GM12875 (cell line): ENCODE data around the gene SLC22A5.

Experiments used
- H3K4me3 ChIP-seq: one replicate; pipeline ENCODE4 v1.5.1; 2011; ENCODE audit warnings: low read depth, low read length, control low read depth
- CTCF ChIP-seq: IDR thresholded peaks from 2 replicates; pipeline ENCODE4 v1.5.1; 2011; ENCODE audit warnings: low read depth, mild to moderate bottlenecking, control low read depth, inconsistent platforms, low read length, moderate library complexity, borderline replicate concordance; ENCODE audit not compliant: insufficient read depth

SLC22A5 gene

GRCh38 chr5:132334812-132335211, 34.7 kb upstream of the SLC22A5 start:
- no peak overlapping the region for H3K4me3 ChIP-seq
- TF ChIP-seq CTCF, result no peak

- H3K4me3 ChIP-seq, result no peak overlapping the region
- no peak for TF ChIP-seq CTCF
Measured at GRCh38 chr5:132335402-132335801, 34.1 kb upstream of the SLC22A5 start.

GRCh38 chr5:132339502-132339901, 30.0 kb upstream of the SLC22A5 start:
- H3K4me3 ChIP-seq, result no peak overlapping the region
- no peak for TF ChIP-seq CTCF

GRCh38 chr5:132342291-132343180, 27.0 kb upstream of the SLC22A5 start:
- no peak overlapping the region for H3K4me3 ChIP-seq

GRCh38 chr5:132344775-132345514, 24.6 kb upstream of the SLC22A5 start:
- H3K4me3 ChIP-seq, result no peak overlapping the region
- TF ChIP-seq CTCF, result no peak

More at GRCh38 chr5:132342291-132343180, 27.0 kb upstream of the SLC22A5 start:
- no peak for TF ChIP-seq CTCF

GRCh38 chr5:132353486-132353995, 16.0 kb upstream of the SLC22A5 start:
- no peak for TF ChIP-seq CTCF
- no peak overlapping the region for H3K4me3 ChIP-seq
